Measurements from ENCODE around the gene C1QTNF8.

Gene C1QTNF8

DNA sequence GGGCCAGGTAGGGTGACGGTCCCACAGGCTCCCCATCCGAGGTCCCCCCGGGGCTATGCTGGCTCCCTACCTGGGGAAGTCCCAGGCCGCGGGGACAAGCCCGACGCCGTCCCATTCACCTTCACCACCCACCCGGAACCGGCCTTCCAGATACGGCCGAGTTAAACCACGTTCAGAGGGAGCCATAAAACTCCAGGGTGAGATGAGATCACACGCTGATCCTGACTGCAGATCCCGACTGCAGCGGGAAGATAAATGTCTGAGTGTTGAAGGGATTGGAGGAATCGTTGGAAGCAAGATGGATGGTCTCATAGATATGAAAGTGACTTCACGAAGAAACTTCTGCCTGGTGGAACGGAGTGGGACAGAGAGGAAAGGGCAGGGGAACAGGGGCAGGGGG, 13.6 kb upstream of the C1QTNF8 start:
- DNase-seq (ENCODE audit: low read depth in 2 of 2), result no peak

DNA sequence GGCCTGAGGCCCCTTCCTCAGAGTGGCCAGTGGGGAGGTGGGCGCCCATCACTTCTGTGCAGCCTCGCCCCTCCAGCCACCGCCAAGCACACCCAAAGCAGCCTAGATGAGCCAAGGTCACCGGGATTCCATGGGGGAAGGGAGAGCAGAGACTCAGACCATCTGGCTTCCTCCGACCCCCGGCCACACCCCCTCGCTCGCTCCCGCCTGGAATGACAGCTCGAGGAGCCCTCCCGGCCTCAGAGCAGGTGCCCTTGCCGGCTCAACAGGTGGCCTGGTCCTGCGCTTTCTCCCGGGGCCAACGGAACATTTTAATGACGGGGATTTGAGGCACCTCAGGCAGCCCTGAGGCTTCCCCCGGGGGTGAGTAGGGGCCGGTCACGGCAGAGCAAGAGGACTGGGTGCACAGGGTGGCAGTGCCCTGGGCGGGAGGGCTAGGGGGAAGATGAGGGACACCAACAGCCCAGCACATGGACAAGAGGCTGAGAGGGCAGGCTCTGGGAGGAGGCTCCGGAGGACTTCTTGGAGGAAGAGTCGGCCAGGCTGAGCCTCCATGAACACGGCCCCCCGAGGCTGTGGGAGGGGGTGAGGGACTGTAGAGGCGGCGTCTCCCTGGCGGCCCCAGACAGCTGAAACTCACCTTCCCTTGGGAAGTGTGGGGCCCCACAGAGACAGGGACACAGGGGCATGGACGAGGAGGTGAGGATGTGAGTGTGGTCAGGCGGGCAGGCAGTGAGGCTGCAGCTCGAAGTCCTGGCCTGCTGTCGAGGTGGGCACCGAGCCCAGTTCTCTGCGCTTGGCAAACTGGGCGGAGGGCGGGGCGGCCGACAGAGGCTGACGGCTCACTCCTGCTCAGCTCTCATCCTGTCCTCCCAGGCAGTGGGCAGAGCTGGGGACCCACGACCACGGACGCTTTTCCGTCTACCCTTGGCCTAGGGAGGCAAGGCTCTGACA, 12.5 kb upstream of the C1QTNF8 start:
- no peak for DNase-seq (ENCODE audit: low read depth in 2 of 2)

- no peak for DNase-seq (ENCODE audit: low read depth in 2 of 2)
Measured at GRCh38 chr16:1107731-1108130, 11.7 kb upstream of the C1QTNF8 start.

GRCh38 chr16:1107141-1107540, 11.1 kb upstream of the C1QTNF8 start:
- DNase-seq (ENCODE audit: low read depth in 2 of 2), result no peak

GRCh38 chr16:1106659-1107058, 10.6 kb upstream of the C1QTNF8 start:
- DNase-seq (ENCODE audit: low read depth in 2 of 2), result no peak

- peak; percentile 34 to 36 for DNase-seq (ENCODE audit: low read depth in 2 of 2)
Measured at GRCh38 chr16:1105888-1106620, 10.0 kb upstream of the C1QTNF8 start.

DNA sequence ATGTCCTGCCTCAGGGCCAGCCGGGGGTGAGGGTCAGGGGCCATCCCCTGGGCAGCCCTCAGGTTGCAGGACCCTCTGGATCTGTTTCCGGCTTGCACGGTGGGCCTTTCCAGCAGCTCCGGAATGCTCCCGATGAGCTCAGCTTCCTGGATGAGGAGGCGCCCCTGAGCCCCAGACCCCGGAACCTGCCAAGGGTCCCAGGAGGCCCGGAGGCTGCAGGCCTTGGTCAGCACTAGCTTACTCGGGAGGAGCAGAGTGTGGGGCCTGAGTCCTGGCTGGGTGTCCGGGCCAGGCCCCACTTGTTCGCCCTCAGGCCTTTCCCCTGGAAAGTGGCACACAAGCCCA, 7.6 kb upstream of the C1QTNF8 start:
- no peak for DNase-seq (ENCODE audit: low read depth in 2 of 2)

- DNase-seq (ENCODE audit: low read depth in 2 of 2), result peak; percentile 54 to 66
Measured at GRCh38 chr16:1102921-1103635, 7.0 kb upstream of the C1QTNF8 start.

DNA sequence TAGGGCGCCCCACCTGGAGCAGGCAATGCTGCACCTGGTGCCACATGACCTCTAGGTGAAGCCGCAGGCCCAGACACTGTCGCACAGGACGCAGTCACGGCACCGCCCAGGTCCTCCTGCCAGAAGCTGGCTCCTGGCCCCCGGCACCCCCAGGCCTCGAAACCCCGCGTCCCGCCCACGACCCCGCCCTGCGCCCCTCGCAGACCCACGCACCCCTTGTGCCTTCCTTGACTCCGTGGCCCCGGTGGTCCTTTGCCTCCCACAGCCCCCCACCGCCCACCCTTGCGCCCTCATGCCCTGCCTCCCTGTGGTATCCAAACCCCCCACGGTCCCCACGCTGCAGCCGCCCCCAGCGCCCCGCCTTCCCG, 6.3 kb upstream of the C1QTNF8 start:
- no peak for DNase-seq (ENCODE audit: low read depth in 2 of 2)

GRCh38 chr16:1101573-1102332, 5.7 kb upstream of the C1QTNF8 start:
- no peak for DNase-seq (ENCODE audit: low read depth in 2 of 2)

- DNase-seq (ENCODE audit: low read depth in 2 of 2), result no peak
Measured at GRCh38 chr16:1101133-1101532, 5.1 kb upstream of the C1QTNF8 start.

DNA sequence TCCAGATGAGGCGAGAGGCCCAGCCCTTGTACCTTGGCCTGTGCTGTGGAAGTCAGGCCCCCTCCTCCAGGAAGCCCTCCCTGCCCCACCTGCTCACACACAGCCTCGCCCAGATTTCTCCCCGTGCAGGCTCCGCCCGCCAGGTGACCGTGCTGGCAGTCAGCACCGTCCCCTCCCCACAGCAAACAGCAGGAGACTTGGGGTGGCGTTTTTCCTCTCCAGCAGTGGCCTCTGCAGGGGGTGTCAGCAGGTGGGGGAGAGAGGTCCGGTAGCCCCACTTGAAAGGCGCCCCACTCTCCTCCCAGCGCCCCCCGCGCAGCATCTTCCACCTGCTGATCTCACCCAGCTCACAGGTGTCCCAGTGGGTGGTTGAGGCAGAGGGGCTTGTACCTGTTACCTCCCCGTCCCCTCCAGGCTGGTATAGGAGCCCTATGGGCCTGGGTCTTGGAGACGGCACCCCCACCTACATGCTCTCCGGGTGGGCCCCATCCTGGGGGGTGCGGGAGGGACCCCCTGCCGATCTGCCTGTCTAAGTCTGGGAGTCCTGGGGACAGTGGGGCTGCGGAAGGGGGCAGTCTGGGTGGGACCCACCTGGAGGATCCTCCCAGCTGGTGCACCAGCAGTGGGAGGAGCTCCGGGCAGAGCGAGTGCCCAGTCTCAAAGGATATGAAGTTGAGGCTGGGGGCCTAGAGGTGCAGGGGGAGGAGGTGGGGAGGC, 4.2 kb upstream of the C1QTNF8 start:
- DNase-seq (ENCODE audit: low read depth in 2 of 2), result no peak

- DNase-seq (ENCODE audit: low read depth in 2 of 2), result no peak
Measured at GRCh38 chr16:1099189-1100083, 3.4 kb upstream of the C1QTNF8 start.

DNA sequence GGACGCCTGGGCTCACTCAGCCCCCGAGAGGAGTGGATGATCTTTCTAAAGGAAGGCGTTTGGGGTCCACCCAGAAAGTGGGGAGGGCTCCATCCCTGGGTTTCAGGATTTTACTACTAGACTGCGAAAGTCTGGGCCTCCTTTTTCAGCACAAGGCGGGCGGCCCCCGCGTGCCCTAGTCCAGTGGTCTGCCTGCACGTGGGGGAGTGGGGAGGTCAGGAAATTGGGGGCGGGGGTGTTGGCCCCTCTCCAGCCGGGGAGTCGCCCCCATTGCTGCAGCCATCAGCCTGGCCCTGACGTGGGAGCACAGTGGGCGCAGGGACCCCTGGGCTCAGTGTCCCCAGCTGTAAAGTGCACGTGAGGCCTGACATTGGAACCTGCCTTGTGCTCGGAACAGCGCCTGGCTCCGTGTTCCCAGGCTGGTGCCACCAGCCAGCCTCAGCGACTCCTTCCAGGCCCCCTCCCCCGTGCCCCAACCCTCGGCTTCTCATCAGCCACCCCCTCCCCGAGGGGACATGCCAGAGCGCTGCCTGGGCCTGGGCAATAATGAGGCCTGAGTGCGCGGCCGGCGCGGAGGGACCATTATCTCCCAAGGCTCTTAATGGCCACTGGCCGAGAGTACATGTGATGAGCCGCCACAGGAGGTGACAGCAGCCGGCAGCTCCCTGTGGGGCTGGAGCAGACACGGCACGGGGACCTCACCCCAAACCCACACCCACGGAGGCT, 2.4 kb upstream of the C1QTNF8 start:
- no peak for DNase-seq (ENCODE audit: low read depth in 2 of 2)

GRCh38 chr16:1097800-1098199, 1.8 kb upstream of the C1QTNF8 start:
- no peak for DNase-seq (ENCODE audit: low read depth in 2 of 2)

GRCh38 chr16:1097156-1097555, 1.1 kb upstream of the C1QTNF8 start:
- DNase-seq (ENCODE audit: low read depth in 2 of 2), result no peak

- no peak for DNase-seq (ENCODE audit: low read depth in 2 of 2)
Measured at GRCh38 chr16:1095450-1096168, 435 bp downstream of the C1QTNF8 start.

GRCh38 chr16:1094601-1095449, 1.2 kb downstream of the C1QTNF8 start:
- DNase-seq (ENCODE audit: low read depth in 2 of 2), result no peak
